Ishikawa (cell line): ENCODE results near the gene WDR75.

Source experiments
- CEBPB ChIP-seq: IDR thresholded peaks from 2 replicates; pipeline ENCODE4 v1.6.1; 2012
- CREB1 ChIP-seq: IDR thresholded peaks from 2 replicates; pipeline ENCODE4 v1.6.1; 2012; ENCODE audit warnings: low read depth
- EGR1 ChIP-seq: IDR thresholded peaks from 2 replicates; pipeline ENCODE4 v1.6.1; 2012
- EP300 ChIP-seq: IDR thresholded peaks from 2 replicates; pipeline ENCODE4 v1.6.1; 2012; ENCODE audit warnings: borderline replicate concordance
- FOXM1 ChIP-seq: IDR thresholded peaks from 2 replicates; pipeline ENCODE4 v1.6.1; 2012; ENCODE audit warnings: low read depth, borderline replicate concordance
- NFIC ChIP-seq: IDR thresholded peaks from 2 replicates; pipeline ENCODE4 v1.6.1; 2012
- RAD21 ChIP-seq: IDR thresholded peaks from 2 replicates; pipeline ENCODE4 v1.6.1; 2012; ENCODE audit warnings: low read depth
- TAF1 ChIP-seq: IDR thresholded peaks from 2 replicates; pipeline ENCODE4 v1.6.1; 2012; ENCODE audit warnings: low read depth, mild to moderate bottlenecking
- TCF12 ChIP-seq: IDR thresholded peaks from 2 replicates; pipeline ENCODE4 v1.6.1; 2012; ENCODE audit warnings: low read depth
- TEAD4 ChIP-seq: IDR thresholded peaks from 2 replicates; pipeline ENCODE4 v1.6.1; 2012
- YY1 ChIP-seq: IDR thresholded peaks from 2 replicates; pipeline ENCODE4 v1.6.1; 2012; ENCODE audit warnings: low read depth
- ZBTB7A ChIP-seq: IDR thresholded peaks from 2 replicates; pipeline ENCODE4 v1.6.1; 2012; ENCODE audit warnings: low read depth
- TF ChIP-seq, protein P1 (sequence below): IDR thresholded peaks from 2 replicates; pipeline ENCODE4 v1.6.1; 2012
- TF ChIP-seq, protein P2 (sequence below): IDR thresholded peaks from 2 replicates; pipeline ENCODE4 v1.6.1; 2012
- TF ChIP-seq, protein P3 (sequence below): IDR thresholded peaks from 2 replicates; pipeline ENCODE4 v1.6.1; 2012; ENCODE audit warnings: low read depth, mild to moderate bottlenecking

The WDR75 gene

DNA sequence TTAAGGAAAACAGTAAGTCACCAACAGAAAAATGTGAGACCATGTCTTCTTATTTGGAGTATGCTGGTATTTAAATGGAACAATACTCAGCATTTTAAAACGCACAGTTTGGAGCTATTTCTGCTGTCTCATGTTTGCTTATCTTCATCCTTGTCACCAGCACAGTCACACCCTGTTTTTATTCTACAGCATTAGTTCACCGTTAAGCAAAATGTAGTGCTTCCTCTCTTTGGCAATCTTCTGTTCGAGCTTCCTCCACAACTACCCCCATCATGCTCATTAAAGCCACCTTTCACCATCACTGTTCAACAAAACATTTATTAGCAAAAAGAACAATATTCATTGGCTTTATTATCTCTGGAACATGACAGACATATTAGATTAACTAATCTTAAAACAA, 75.3 kb downstream of the WDR75 start:
- no peak for TF ChIP-seq CREB1
- no peak for TF ChIP-seq RAD21
- no peak for TF ChIP-seq YY1

DNA sequence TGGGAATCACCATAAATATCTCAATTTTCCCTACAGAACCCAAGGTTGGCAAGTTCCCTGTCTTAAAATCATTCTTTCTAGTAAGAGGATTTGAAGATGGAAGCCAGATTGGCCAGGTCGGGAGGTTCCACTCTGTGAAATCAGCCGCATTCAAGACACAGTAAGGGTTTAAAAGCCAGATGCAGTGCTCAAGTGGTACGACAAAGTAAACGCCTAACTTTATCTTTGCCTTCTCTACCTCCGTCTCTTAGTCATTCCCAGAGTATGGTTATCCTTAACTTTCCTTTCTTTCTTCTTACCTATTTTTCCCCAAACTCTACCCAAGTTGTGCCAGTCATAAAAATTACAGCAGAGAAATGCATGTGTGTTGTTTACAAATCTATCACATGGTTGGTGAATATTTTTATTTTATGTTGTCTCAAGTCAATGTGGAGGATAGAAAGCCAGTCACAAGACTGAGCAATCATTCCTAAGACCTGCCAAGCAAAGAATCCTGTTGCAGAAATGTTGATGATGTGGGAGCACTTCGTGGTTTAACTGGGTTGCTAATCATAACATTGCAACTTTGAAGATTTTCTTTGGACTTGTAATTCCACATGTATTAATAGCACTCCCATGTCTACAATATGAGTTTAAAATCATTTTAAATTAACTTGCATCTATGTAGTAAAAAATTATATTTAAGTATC, 76.7 kb downstream of the WDR75 start:
- TF ChIP-seq YY1 (no peak), NFIC (no peak), FOXM1 (no peak), RAD21 (no peak), CEBPB (no peak), EP300 (no peak), TEAD4 (no peak), EGR1 (no peak), TAF1 (no peak), CREB1 (no peak), TCF12 (no peak), ZBTB7A (no peak)
- TF ChIP-seq, protein P1, sequence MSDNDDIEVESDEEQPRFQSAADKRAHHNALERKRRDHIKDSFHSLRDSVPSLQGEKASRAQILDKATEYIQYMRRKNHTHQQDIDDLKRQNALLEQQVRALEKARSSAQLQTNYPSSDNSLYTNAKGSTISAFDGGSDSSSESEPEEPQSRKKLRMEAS: no peak
- TF ChIP-seq, protein P2, sequence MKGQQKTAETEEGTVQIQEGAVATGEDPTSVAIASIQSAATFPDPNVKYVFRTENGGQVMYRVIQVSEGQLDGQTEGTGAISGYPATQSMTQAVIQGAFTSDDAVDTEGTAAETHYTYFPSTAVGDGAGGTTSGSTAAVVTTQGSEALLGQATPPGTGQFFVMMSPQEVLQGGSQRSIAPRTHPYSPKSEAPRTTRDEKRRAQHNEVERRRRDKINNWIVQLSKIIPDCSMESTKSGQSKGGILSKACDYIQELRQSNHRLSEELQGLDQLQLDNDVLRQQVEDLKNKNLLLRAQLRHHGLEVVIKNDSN: no peak
- TF ChIP-seq, protein P3, sequence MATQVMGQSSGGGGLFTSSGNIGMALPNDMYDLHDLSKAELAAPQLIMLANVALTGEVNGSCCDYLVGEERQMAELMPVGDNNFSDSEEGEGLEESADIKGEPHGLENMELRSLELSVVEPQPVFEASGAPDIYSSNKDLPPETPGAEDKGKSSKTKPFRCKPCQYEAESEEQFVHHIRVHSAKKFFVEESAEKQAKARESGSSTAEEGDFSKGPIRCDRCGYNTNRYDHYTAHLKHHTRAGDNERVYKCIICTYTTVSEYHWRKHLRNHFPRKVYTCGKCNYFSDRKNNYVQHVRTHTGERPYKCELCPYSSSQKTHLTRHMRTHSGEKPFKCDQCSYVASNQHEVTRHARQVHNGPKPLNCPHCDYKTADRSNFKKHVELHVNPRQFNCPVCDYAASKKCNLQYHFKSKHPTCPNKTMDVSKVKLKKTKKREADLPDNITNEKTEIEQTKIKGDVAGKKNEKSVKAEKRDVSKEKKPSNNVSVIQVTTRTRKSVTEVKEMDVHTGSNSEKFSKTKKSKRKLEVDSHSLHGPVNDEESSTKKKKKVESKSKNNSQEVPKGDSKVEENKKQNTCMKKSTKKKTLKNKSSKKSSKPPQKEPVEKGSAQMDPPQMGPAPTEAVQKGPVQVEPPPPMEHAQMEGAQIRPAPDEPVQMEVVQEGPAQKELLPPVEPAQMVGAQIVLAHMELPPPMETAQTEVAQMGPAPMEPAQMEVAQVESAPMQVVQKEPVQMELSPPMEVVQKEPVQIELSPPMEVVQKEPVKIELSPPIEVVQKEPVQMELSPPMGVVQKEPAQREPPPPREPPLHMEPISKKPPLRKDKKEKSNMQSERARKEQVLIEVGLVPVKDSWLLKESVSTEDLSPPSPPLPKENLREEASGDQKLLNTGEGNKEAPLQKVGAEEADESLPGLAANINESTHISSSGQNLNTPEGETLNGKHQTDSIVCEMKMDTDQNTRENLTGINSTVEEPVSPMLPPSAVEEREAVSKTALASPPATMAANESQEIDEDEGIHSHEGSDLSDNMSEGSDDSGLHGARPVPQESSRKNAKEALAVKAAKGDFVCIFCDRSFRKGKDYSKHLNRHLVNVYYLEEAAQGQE: no peak

DNA sequence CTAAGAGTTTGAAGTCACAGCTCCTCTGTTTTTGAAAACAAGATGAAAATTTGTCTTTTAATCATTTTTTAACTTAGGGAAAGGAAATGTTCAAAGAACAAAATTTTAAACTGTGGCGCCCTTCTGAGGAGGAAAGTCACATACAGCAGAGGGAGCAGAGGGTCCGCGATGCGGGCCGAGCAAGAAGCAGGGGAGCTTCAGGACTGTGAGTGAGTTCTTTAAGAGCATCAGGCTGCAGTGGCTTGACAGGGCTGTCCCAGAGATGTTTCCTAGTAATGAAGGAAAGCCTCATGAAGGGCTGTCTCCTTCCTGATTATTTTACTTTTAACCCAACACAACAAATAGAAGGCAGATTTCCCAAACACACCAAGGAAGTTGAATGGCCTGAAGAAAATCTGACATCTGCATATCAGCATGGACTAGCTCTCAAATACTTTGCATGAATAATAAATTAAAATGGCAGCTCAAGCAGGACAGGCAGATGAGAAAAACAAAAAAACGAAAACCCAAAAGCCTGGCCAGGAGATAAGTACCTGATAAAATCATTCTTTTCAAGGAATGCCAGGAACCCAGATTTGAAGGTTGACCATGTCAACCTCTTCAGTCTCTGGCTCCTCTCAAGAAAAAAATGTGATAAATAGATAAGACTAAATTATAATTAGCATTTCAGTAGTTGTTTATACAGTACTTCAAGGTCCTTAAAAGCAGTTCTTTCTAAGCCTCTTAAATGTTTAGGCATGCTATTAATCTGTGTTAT, 78.5 kb downstream of the WDR75 start:
- TF ChIP-seq, protein P3: no peak
- TF ChIP-seq TEAD4 (no peak), TAF1 (no peak), TCF12 (no peak), CEBPB (no peak)

DNA sequence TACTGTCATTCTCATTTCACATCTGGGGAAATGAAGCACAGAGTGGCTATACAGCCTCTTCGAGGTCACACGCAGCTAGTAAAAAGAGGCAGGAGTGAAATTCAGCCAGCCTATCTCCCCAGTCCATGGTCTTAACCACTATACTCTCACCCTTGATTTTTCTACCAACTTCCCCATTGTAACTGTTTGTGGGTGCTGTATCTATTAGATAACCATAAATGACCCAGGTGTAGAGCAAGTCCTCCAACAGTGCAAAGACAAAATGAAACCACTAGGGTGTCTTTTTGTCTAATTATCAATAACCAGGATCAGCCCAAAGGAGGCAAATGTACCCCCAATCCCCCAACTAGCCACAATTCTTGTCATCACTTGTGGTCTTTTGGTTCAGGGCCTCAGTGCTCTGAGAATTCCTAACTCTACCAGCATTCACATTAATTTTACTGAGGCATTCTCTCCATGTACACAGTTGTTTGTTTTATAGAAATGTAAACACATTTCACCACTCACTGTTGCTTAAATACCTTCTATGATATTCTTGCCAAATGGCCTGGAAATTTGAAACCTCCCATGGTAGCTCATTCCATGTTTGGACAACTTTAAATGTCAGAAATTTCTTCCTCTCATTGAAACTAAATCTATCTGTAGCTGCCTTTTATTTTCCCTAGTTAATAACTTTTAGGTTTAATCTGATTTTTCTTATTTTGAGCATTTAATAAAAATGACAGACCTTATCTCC, 80.6 kb downstream of the WDR75 start:
- TF ChIP-seq YY1 (no peak), EGR1 (no peak), FOXM1 (no peak), CREB1 (no peak), CEBPB (no peak), ZBTB7A (no peak), RAD21 (no peak), EP300 (no peak), TAF1 (no peak), NFIC (no peak), TEAD4 (no peak), TCF12 (no peak)
- TF ChIP-seq, protein P2: no peak
- TF ChIP-seq, protein P3: no peak
- TF ChIP-seq, protein P1: no peak
